Ureter (tissue), 1 donor: ENCODE data around the gene ETV7. TPM values are rescaled to one million over a fixed set of nuclear protein-coding genes. Genes with fewer than 3 reads are reported as not detected.

Source experiments
- DNase-seq: peaks from one replicate; pipeline ENCODE4 v3.0.0-alpha.2; 2020; ENCODE audit warnings: low spot score
- total RNA-seq: library from RNA; stranded (reverse); gene quantifications from one replicate; pipeline ENCODE4 v1.2.4, GENCODE V29; 2023
- donor health status: DM: yes; HTN: yes; CAD: no.

ETV7 gene
- total RNA-seq, 1 donor from 2014 or later, result 7.6 TPM

- no peak for DNase-seq
Observed at GRCh38 chr6:36383606-36384005, 3.9 kb downstream of the ETV7 start.

GRCh38 chr6:36382976-36383375, 4.5 kb downstream of the ETV7 start:
- DNase-seq, result no peak

GRCh38 chr6:36381502-36382389, 5.7 kb downstream of the ETV7 start:
- no peak for DNase-seq

- DNase-seq, result no peak
Observed at GRCh38 chr6:36380166-36380565, 7.3 kb downstream of the ETV7 start.

GRCh38 chr6:36378936-36379335, 8.5 kb downstream of the ETV7 start:
- DNase-seq, result no peak

- DNase-seq, result no peak
Observed at GRCh38 chr6:36378243-36378920, 9.1 kb downstream of the ETV7 start.

- no peak for DNase-seq
Observed at GRCh38 chr6:36377594-36377993, 9.9 kb downstream of the ETV7 start.

- DNase-seq, result no peak
Observed at GRCh38 chr6:36376742-36377141, 10.7 kb downstream of the ETV7 start.

- DNase-seq, result no peak
Observed at GRCh38 chr6:36376183-36376582, 11.3 kb downstream of the ETV7 start.

GRCh38 chr6:36375644-36376155, 11.8 kb downstream of the ETV7 start:
- no peak for DNase-seq

- no peak for DNase-seq
Observed at GRCh38 chr6:36374972-36375371, 12.5 kb downstream of the ETV7 start.

GRCh38 chr6:36374194-36374593, 13.3 kb downstream of the ETV7 start:
- no peak for DNase-seq

- no peak for DNase-seq
Observed at GRCh38 chr6:36373368-36374019, 14.0 kb downstream of the ETV7 start.

- DNase-seq, result no peak
Observed at GRCh38 chr6:36372088-36372487, 15.4 kb downstream of the ETV7 start.

GRCh38 chr6:36371211-36371610, 16.3 kb downstream of the ETV7 start:
- DNase-seq, result no peak

GRCh38 chr6:36370638-36371037, 16.8 kb downstream of the ETV7 start:
- DNase-seq, result no peak

GRCh38 chr6:36368921-36369865, 18.3 kb downstream of the ETV7 start:
- no peak for DNase-seq

GRCh38 chr6:36368421-36368820, 19.0 kb downstream of the ETV7 start:
- DNase-seq, result no peak

GRCh38 chr6:36367743-36368142, 19.7 kb downstream of the ETV7 start:
- DNase-seq, result no peak

- DNase-seq, result no peak
Observed at GRCh38 chr6:36364669-36365479, 22.6 kb downstream of the ETV7 start.
